A673 (cell line): ENCODE results near the gene MRPS10.

Source experiments
- CTCF ChIP-seq: fragments of 300-800, 200-600 bp; sonication (generic); conservative IDR thresholded peaks from 2 replicates; pipeline ENCODE4 v1.5.1; 2017; ENCODE audit warnings: low read depth, mild to moderate bottlenecking, antibody characterized with exemption, low read length, moderate library complexity, mixed read lengths
- EZH2 ChIP-seq: fragments of 200-600 bp; sonication (generic); IDR thresholded peaks from 2 replicates; pipeline ENCODE4 v1.6.1; 2017; ENCODE audit warnings: borderline replicate concordance, low read depth, mild to moderate bottlenecking, mixed read lengths, antibody characterized with exemption, low read length; ENCODE audit not compliant: poor library complexity, severe bottlenecking

GRCh38 chr6:42188406-42188805, 29.3 kb downstream of the MRPS10 start:
- TF ChIP-seq CTCF (no peak), EZH2 (no peak)
